IMR-90 (cell line): ENCODE results near the gene SOX6.

Experiments used
- CTCF ChIP-seq: conservative IDR thresholded peaks from 2 replicates; pipeline ENCODE4 v1.5.1; 2012; ENCODE audit warnings: mild to moderate bottlenecking, low read depth, low read length, improper control_type of control experiment
- MAZ ChIP-seq: IDR thresholded peaks from 2 replicates; pipeline ENCODE4 v1.6.1; 2012; ENCODE audit warnings: low read depth, mild to moderate bottlenecking, low read length, improper control_type of control experiment, moderate library complexity, borderline replicate concordance

DNA sequence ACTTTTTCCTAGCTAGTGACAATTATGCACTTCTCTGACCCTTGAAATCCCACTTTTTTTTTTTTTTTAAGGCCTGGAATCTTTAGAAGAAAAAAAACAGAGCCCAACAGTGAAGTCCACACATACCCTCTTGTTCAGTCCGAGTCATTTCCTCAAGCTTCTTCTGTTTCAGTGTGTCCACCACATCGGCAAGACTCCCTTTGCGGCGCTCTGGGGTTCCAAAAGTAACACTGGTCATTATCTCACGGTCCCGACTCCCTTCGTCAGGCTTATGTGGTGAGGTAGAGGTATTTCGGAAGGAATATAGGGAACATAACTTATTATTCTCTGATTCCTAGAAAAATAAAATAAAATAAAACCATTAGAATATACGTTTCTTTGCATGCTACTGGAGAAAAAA, 38.0 kb downstream of the SOX6 start:
- TF ChIP-seq MAZ, result no peak
- no peak for TF ChIP-seq CTCF
